ENCODE data around the gene SNRPD3.

Gene SNRPD3

GRCh38 chr22:24567668-24568067 lies 11.9 kb downstream of the SNRPD3 start:
- no peak for DNase-seq (ENCODE audit: low read depth in 2 of 2)

GRCh38 chr22:24571266-24571665 lies 15.5 kb downstream of the SNRPD3 start:
- no peak for DNase-seq (ENCODE audit: low read depth in 2 of 2)

DNA sequence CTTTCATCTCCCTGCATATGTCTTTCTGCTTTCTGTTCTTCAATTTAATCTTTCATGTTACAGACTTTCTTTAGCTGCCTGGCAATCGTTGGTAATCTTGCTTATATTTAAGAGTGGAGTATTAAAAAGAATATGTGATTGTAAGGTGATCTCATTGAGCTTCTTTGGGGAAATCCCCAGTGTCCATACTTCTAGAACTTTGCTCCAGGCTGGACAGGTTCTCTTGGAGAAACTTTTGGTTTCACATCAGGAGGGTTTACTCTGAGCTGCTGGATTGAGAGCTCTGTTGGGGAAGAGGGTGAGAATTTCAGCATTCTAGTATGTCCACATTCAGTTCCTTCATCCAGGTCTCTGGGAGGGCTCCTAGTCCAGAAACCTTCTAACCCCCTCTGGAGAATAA lies 21.0 kb downstream of the SNRPD3 start:
- DNase-seq (ENCODE audit: low read depth in 2 of 2) = no peak

- DNase-seq (ENCODE audit: low read depth in 2 of 2) = no peak
Observed at GRCh38 chr22:24578355-24579257, 22.8 kb downstream of the SNRPD3 start.

DNA sequence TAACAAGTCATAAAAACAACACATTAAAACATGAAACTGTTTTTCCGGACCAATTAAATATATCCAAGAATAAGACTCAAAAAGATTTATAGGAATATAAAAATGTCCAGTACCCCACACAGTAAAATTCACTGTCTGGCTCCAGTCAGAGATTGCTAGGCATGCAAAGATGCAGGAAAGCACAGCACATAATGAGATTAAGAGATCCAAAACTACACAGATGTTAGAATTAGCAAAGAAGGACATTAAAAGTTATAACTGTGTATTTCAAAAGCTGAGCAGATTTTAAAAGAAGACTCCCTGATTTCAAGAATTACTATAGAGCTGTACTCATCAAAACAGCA lies 23.4 kb downstream of the SNRPD3 start:
- DNase-seq (ENCODE audit: low read depth in 2 of 2) = no peak

- DNase-seq (ENCODE audit: low read depth in 2 of 2) = no peak
Observed at GRCh38 chr22:24580276-24580675, 24.5 kb downstream of the SNRPD3 start.

DNA sequence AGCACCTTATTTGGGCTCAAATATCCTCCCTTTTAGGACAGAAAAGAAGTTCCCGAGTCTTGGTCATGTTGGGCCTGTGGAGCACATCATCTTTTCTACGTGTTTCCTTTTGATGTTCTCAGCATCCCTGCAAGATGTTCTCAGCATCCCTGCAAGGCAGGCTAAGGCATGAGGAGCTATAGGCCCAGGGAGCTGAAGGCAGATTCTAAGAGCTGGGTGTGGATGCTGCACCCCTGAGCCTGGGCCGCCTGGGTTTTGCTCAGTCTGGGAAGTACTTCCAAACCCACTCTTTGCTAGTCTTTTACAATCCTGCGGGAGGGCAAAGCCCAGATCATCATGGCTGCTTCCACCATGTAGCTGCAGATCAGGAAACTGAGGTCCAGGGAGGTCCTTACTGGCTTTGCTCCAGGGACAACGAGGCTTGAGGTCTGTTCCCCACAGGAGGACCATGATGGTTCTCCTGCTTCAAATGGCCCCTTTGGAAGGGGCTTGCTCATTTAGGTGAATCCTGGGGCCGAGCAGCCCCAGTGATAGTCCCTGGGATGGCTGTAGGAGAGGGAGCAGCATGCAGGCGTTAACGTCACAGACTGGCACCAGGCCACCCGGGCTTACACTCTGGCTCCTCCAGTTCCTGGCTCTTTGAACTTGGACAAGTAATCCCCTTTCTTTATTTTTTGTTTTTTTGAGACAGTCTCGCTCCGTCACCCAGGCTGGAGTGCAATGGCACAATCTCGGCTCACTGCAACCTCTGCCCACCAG lies 26.4 kb downstream of the SNRPD3 start:
- DNase-seq (ENCODE audit: low read depth in 2 of 2) = no peak

GRCh38 chr22:24583221-24584165 lies 27.7 kb downstream of the SNRPD3 start:
- DNase-seq (ENCODE audit: low read depth in 2 of 2) = no peak

- no peak for DNase-seq (ENCODE audit: low read depth in 2 of 2)
Observed at GRCh38 chr22:24584166-24584790, 28.5 kb downstream of the SNRPD3 start.

- no peak for DNase-seq (ENCODE audit: low read depth in 2 of 2)
Observed at GRCh38 chr22:24584871-24585411, 29.1 kb downstream of the SNRPD3 start.

- DNase-seq (ENCODE audit: low read depth in 2 of 2) = no peak
Observed at GRCh38 chr22:24585461-24585860, 29.7 kb downstream of the SNRPD3 start.

DNA sequence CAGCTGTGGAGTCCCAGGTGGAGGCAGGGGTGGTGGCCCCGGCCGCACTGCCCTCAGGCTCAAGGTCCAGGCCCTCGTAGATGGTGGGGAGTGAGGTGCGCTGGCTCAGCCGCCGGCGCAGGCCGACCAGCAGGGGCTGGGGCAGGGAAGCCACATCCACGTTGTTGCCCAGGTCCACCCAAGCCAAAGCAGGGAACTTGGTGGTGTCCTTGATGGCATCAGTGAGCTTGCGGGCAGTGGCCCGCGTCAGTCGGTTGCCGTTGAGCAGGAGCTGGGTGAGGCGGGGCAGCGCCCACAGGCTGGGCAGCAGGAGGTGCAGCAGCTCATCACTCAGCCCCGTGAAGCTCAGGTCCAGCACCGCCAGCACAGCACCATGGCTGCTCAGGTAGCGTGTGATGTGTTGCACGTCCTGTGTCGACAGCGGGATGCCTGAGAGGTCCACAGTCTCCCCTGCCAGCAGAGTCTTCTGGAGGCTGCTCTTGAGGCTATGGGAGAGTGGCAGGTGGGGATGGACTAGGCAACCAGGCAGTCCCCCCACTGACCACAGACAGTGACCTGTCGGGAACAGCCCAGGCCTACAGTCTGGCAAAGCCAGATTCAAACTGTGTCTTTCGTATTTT lies 30.2 kb downstream of the SNRPD3 start:
- no peak for DNase-seq (ENCODE audit: low read depth in 2 of 2)

DNA sequence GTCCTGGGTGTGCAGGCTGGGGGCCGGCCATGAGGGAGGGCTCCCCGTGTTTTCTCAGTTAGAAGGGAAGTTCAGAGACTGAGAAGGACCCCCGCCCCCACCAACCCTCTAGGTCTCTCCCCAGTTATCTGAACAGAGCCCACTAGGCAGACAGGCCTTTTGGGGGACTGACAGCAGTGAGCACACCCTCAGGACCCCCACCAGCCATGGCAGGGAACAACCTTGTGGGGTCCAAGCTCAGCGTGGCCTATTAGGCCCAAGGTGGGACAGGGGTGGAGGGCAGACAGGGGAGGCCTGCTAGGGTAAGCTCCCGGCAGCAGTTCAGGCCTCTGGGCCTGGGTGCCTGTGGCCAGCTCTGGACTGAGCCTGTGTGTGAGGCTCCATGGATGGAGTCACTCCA lies 31.5 kb downstream of the SNRPD3 start:
- no peak for DNase-seq (ENCODE audit: low read depth in 2 of 2)

- DNase-seq (ENCODE audit: low read depth in 2 of 2) = no peak
Observed at GRCh38 chr22:24587948-24588347, 32.1 kb downstream of the SNRPD3 start.

GRCh38 chr22:24588381-24588756 lies 32.6 kb downstream of the SNRPD3 start:
- DNase-seq (ENCODE audit: low read depth in 2 of 2) = no peak

DNA sequence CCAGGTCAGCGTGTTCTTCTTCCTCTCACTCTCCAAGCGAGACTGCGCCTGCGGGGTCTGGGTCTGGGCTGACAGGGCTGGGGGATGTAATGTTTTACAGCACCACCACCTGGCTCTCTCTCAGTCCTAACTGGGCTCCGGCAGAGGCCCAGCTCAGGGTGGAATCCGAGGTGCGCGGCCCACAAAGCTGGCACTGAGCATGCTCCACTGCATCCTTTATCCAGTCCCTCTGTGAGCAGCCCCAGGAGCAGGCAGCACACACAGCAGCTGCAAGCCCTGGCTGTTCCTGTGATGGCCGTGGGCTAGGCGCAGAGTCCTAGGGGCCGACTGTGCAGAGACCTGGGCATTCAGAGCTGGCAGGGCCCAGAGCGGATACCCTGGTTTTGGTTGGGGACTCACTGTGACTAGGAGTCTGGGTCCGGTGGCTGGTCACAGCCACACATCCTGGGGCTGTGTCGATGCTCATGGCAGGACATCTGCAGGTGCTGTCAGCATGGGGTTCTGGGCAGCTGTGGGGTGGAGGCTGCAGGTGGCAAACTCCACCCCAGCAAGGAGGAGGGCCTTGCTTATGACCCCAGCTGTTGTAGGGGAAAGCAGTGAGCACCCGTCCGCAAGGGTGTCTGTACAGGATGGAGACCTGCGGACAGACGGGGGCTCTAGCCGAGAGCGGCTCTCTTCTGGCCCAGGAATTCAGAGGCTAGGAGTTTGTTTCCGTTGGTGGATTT lies 33.1 kb downstream of the SNRPD3 start:
- DNase-seq (ENCODE audit: low read depth in 2 of 2) = no peak

GRCh38 chr22:24589518-24590030 lies 33.8 kb downstream of the SNRPD3 start:
- no peak for DNase-seq (ENCODE audit: low read depth in 2 of 2)

GRCh38 chr22:24590596-24591173 lies 34.9 kb downstream of the SNRPD3 start:
- DNase-seq (ENCODE audit: low read depth in 2 of 2) = no peak

- no peak for DNase-seq (ENCODE audit: low read depth in 2 of 2)
Observed at GRCh38 chr22:24591286-24591830, 35.6 kb downstream of the SNRPD3 start.
